Ovary (tissue), 9 donors: ENCODE measurements around the gene STXBP4. TPM values are rescaled to one million over a fixed set of nuclear protein-coding genes. Genes with fewer than 3 reads are reported as not detected.

ENCODE experiments used
- DNase-seq, 5 donors: peaks; one replicate each; pipeline ENCODE4 v3.0.0-alpha.2; 2019 to 2020
- H3K27ac ChIP-seq, 2 donors: fragments of 200-600 bp; one replicate each; pipeline versions ENCODE4 v1.5.1 to v1.8.0; 2019 to 2022
- H3K27me3 ChIP-seq: fragments of 200-600 bp; one replicate; pipeline ENCODE4 v1.8.0; 2022
- H3K36me3 ChIP-seq: fragments of 200-600 bp; sonication (generic); one replicate; pipeline ENCODE4 v1.5.1; 2019
- H3K4me1 ChIP-seq: one replicate; pipeline ENCODE4 v1.8.1; 2013; ENCODE audit warnings: mild to moderate bottlenecking, moderate library complexity; ENCODE audit not compliant: insufficient read depth
- H3K4me3 ChIP-seq: fragments of 200-600 bp; sonication (generic); one replicate; pipeline ENCODE4 v1.5.1; 2017
- H3K9me3 ChIP-seq, 2 donors: fragments of 200-600 bp in 1 of 2; sonication (generic) in 1 of 2; one replicate each; pipeline versions ENCODE4 v1.5.1 to v1.8.1; 2013 to 2019; ENCODE audit warnings: mild to moderate bottlenecking in 1 of 2, moderate library complexity in 1 of 2
- CTCF ChIP-seq, 3 donors: fragments of 450-650 bp in 2 of 3; fragments of 200-600 bp in 1 of 3; IDR thresholded peaks; one replicate each; pipeline versions ENCODE4 v1.5.1 to v1.8.0; 2016 to 2022; ENCODE audit warnings: antibody characterized with exemption in 3 of 3, mild to moderate bottlenecking in 1 of 3
- EP300 ChIP-seq: sonication (generic); formaldehyde crosslinking; IDR thresholded peaks from one replicate; pipeline ENCODE4 v1.6.1; 2017; ENCODE audit warnings: antibody characterized with exemption
- POLR2A ChIP-seq: fragments of 450-650 bp; IDR thresholded peaks from one replicate; pipeline ENCODE4 v1.6.1; 2017; ENCODE audit warnings: antibody characterized with exemption, mild to moderate bottlenecking, moderate library complexity
- WGBS, 3 donors: extraction: QIAGEN DNeasy Blood & Tissue Kit in 1 of 3; methylation state at CpG; one replicate each; pipeline versions ENCODE4 v1.1.5 to v1.1.7; 2013 to 2017; 5-methylcytosine and 5-hydroxymethylcytosine counted together
- intact Hi-C, 4 donors: fragments of 100-400 bp; cut with DNase I; formaldehyde crosslinking; loops; one replicate each; pipeline versions ENCODE4 v1.11.0 to v1.15.1; 2022 to 2023
- polyA plus RNA-seq, 2 donors: library from polyadenylated mRNA; stranded (reverse); fragments of 200-250 nt in 1 of 2; fragments of 350-450 nt in 1 of 2; fragmentation: Illumina TruSeq in 1 of 2; extraction: RNeasy Lipid Tissue Mini Kit (QIAGEN cat#74804) in 1 of 2; gene quantifications; one replicate each; pipeline ENCODE4 v1.2.3, GENCODE V29; 2013 to 2014
- total RNA-seq, 7 donors: library from RNA; depleted of rRNA in 2 of 7; stranded (reverse); fragments of >200 nt in 2 of 7; fragmentation: NEBNext Ultra II Directional in 3 of 7; extraction: Animal tissue kit (Norgen Biotek cat#: 25700) in 3 of 7; gene quantifications; one replicate each; pipeline versions ENCODE4 v1.1.0 to v1.2.4, GENCODE V29; 2016 to 2023
- donor health status: DM: no; HTN: no; CAD: no; lungs with moderate emphysema.
- donor health status: DM: no; HTN: no; CAD: no.
- donor health status: Bipolar disorder and iron deficiency.
- donor health status: DM: yes; HTN: yes; CAD: no.
- donor health status: DM: no; HTN: no; CAD: no.
- donor health status: DM: yes; HTN: yes; CAD: no.

Gene STXBP4
- total and polyA plus RNA-seq, 9 donors: 2.4 to 63.1 (median 16.5) TPM

- H3K4me1 ChIP-seq: no peaks in the 10 kb centered on the region
- H3K4me3 ChIP-seq: no peak overlapping the region
- no peaks in the 10 kb centered on the region for H3K9me3 ChIP-seq
- 77 to 83% (median 82%) methylated on average over 2 of the region's 2 CpGs for WGBS, 3 donors
- intact Hi-C loops: no loop called here
- no peaks in the 10 kb centered on the region for H3K36me3 ChIP-seq
- no peak for TF ChIP-seq POLR2A
- TF ChIP-seq EP300: no peak
- TF ChIP-seq CTCF (IDR thresholded peaks at IDR 0.05): no peak
- H3K27ac ChIP-seq: no peak overlapping the region
- DNase-seq: no peak
- H3K27me3 ChIP-seq: no peaks in the 10 kb centered on the region
Observed at GRCh38 chr17:54947396-54947795, 21.2 kb upstream of the STXBP4 start.

- Histone ChIP-seq H3K4me1 (no peaks in the 10 kb centered on the region), H3K4me3 (no peak overlapping the region), H3K36me3 (no peaks in the 10 kb centered on the region), H3K27me3 (no peaks in the 10 kb centered on the region), H3K9me3 (no peaks in the 10 kb centered on the region), H3K27ac (no peak overlapping the region)
- no peak for DNase-seq
- intact Hi-C loops: no loop called here
- WGBS, 3 donors: 56 to 69% (median 65%) methylated on average over 5 of the region's 5 CpGs
- no peak for TF ChIP-seq CTCF (IDR thresholded peaks at IDR 0.05)
- no peak for TF ChIP-seq POLR2A
- no peak for TF ChIP-seq EP300
Observed at GRCh38 chr17:54948380-54948779, 20.2 kb upstream of the STXBP4 start.

- 63 to 66% (median 65%) methylated on average over 2 of the region's 2 CpGs for WGBS, 3 donors
Observed at GRCh38 chr17:54950116-54950515, 18.4 kb upstream of the STXBP4 start.

GRCh38 chr17:54951286-54951685, 17.3 kb upstream of the STXBP4 start:
- Histone ChIP-seq H3K36me3 (no peaks in the 10 kb centered on the region), H3K4me1 (no peaks in the 10 kb centered on the region), H3K9me3 (no peaks in the 10 kb centered on the region), H3K27me3 (no peaks in the 10 kb centered on the region), H3K27ac (no peak overlapping the region), H3K4me3 (no peak overlapping the region)
- intact Hi-C loops: no loop called here
- TF ChIP-seq CTCF (IDR thresholded peaks at IDR 0.05): no peak
- WGBS, 3 donors: 74 to 88% (median 88%) methylated on average over 4 of the region's 4 CpGs
- DNase-seq: no peak

More at GRCh38 chr17:54950116-54950515, 18.4 kb upstream of the STXBP4 start:
- DNase-seq: no peak
- intact Hi-C loops: no loop called here
- Histone ChIP-seq H3K27ac (no peak overlapping the region), H3K27me3 (no peaks in the 10 kb centered on the region), H3K4me1 (no peaks in the 10 kb centered on the region), H3K36me3 (no peaks in the 10 kb centered on the region), H3K9me3 (no peaks in the 10 kb centered on the region), H3K4me3 (no peak overlapping the region)
- TF ChIP-seq EP300 (no peak), POLR2A (no peak), CTCF (IDR thresholded peaks at IDR 0.05) (no peak)

GRCh38 chr17:54956791-54957190, 11.8 kb upstream of the STXBP4 start:
- no peak for TF ChIP-seq POLR2A
- no peak for TF ChIP-seq CTCF (IDR thresholded peaks at IDR 0.05)
- no peak for TF ChIP-seq EP300
- intact Hi-C loops: no loop called here
- Histone ChIP-seq H3K4me1 (no peaks in the 10 kb centered on the region), H3K9me3 (no peaks in the 10 kb centered on the region), H3K36me3 (no peaks in the 10 kb centered on the region), H3K27ac (no peak overlapping the region), H3K27me3 (no peaks in the 10 kb centered on the region), H3K4me3 (no peak overlapping the region)
- WGBS, 3 donors: 53 to 65% (median 60%) methylated on average over 3 of the region's 3 CpGs
- DNase-seq: no peak
